UCSD-AML1 (cell line): ENCODE data around the gene ZIC4.

Experiments used
- DNase-seq: peaks from one replicate; lab custom pipeline; 2025; ENCODE audit not compliant: unreplicated experiment; lab: John Stamatoyannopoulos, UW

The ZIC4 gene

GRCh38 chr3:147371771-147372340 is 34.5 kb downstream of the ZIC4 start:
- no peak for DNase-seq

- DNase-seq = no peak
Measured at GRCh38 chr3:147371140-147371539, 35.2 kb downstream of the ZIC4 start.

DNA sequence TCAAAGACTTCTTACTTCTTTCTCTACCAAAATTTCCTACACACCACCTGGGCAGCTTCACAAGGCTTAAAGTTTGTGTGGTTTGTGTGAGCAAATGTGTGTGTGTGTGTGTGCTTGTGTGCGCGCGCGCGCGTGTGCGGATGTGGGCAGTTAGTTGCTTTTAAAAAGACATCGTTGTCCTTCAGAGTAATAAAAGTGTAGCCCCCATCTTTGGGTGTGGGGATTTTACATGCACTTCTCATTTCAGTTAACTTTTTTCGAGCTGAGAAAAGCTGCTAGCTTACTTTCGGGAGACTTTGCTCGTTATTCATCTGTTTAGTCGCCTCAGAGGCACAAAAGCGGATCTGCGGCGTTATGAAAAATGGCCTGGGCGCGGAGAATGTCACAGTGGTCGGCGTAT is 36.0 kb downstream of the ZIC4 start:
- DNase-seq = no peak

DNA sequence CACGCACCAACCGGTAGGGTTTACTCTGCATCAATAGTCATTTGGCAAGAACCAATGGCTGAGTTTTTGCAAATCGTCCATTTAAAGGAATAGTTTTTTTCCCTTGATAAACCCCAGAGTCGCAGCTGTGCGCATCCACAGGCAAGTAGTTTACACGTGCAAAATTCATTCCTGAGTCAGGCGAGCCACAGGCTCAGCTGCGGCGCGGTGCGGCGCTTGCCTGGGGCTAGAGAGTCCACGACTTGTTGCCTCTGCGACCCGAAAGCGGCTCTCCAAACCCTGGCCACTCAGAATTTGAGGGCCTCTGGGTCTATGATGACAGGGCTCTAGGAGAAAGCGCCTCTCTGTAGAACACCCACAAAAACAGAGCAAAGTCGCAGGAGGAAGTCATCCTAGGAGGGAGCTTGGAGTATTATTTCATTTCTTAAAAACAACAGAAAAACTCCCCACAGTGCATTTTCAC is 36.7 kb downstream of the ZIC4 start:
- no peak for DNase-seq

DNA sequence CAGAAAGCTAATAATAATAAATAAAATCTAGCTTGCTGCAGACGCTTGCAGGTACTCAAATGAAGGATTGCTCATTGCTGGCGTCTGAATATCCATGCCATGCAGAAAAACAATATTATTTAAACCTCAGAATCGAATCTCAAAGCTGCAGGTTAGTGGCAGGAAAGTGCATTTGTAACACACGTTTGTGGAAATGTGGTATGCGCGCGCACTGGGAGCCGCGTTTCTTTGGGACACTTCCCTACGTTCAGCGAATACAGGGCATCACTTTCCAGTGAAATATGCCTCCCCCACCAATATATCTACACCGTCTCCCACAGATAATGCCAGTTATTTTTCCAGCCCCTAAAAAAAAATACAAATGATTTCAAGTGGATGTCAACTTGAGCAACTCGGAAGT is 37.1 kb downstream of the ZIC4 start:
- no peak for DNase-seq

GRCh38 chr3:147368561-147369221 is 37.7 kb downstream of the ZIC4 start:
- no peak for DNase-seq

DNA sequence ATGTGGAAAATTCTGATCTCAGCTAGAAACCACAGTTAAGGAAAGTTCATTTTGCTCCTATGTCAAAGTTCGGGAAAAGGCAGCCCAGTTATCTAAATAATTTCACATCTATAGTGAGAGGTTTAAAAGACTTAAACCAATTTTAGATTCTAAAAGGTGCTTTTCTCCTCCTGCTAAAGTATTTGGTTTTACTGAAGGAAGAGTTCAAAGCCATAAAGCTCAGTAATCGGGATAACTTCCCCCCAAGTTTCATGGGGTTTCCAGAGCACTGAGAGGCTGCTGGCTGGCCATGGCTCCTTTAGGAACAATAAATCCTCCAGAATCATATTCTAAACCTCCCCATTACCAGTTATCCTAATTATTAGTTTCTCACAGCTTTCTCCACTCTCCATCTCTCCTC is 38.2 kb downstream of the ZIC4 start:
- DNase-seq = no peak

DNA sequence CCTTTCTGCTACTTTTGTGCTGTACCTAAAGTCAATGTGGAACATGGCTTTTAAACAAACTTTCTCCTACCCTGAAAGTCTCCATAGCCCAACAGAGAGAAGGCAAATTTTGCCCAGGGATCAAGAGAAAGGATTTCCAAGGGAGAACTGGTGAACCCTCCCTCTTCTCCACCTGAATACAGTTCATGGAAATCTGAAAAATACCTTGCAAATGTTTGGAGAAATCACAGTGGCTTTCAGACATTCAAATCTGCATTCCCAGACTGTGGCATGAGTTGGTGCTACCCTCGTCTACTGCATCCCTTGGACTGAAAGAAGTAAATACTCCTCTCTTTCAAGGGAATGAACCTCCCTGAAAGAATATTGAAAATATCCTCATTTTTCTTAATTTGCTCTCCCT is 38.7 kb downstream of the ZIC4 start:
- no peak for DNase-seq

- DNase-seq = no peak
Measured at GRCh38 chr3:147365196-147366115, 40.9 kb downstream of the ZIC4 start.

DNA sequence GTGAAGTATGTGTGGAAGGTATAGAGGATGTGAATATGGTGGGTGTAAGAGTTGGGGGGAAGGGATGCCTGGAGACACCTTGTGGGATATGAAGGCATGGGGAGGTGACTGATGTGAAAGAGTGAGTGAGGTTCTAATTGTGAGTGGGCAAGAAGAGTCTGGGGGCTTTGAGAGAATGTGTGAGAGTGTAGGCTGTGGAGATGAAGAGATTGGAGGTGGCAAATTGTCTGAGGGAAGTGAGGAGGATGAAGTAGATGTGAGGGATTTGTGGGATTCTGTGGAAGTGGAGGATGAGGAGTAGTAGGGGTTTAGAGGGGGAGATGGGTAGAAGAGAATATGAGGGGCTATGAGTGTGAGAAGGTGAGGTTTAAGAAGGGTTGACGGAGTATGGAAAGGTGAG is 41.6 kb downstream of the ZIC4 start:
- no peak for DNase-seq

GRCh38 chr3:147361454-147362420 is 44.6 kb downstream of the ZIC4 start:
- DNase-seq = peak; percentile 56

DNA sequence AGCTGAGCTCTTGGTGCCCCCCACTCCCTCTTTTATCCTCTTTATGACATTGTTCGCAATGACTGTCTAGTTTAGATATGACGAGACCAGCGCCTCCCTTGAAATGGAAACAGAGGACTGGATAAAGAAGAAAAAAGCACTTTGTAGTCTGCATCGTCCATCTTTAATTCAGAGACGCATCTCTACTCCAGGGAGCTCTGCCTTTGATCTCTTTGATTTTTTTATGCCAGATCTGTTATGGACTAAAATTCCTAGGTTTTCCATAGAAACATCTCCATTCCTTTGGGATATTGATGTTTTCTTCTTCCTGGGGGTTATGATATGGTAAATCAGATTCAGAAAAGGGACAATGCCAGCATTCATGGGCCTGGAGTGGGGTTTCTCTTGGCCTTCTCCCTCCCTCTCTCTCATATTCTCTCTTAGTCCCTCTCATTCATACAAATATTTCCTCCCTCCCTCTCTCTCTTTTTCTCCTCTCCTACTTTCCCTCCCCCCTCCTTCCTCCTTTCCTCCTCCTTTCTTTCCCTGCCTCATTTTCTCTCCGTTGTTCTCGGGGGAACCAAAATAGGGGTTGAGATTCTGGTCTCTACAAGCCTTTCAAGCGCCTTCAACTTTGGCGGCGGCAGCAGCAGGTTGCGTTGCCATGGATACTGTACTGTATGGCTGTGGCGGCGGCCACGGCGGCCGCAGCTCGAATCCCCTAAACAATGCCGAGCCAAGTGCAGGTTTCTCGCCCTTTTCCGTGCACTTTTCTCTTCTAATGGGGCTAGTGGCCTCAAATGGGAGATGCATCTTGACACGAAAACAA is 45.5 kb downstream of the ZIC4 start:
- no peak for DNase-seq

DNA sequence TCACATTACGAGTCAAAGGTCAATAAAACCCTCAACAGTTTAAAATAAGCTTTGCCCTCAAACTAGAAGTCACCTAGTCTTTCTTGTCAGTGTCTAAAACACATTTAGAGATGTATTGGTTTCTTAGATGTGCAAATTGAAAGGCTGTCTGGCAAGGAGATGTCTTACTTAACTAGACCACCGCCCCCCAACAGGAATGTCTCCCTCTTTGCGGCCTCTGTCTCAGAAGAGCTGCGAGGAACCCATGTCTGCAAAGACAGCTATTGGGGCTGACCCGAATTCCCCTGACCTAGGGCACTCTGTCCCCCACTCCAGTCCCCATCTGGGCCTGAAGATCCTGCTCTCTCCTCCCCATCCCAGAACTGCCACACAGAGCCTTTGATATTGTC is 46.3 kb downstream of the ZIC4 start:
- DNase-seq = no peak

- DNase-seq = no peak
Measured at GRCh38 chr3:147359177-147360050, 46.9 kb downstream of the ZIC4 start.

- no peak for DNase-seq
Measured at GRCh38 chr3:147358144-147358992, 48.0 kb downstream of the ZIC4 start.

- no peak for DNase-seq
Measured at GRCh38 chr3:147356909-147357900, 49.1 kb downstream of the ZIC4 start.
